GM13977 (cell line): ENCODE measurements around the gene PLEKHG3.

Source experiments
- DNase-seq: peaks from one replicate; pipeline ENCODE4 v3.0.0; 2012; ENCODE audit warnings: low spot score
- in situ Hi-C: fragments of 300-500 bp; cut with MboI; formaldehyde crosslinking; loops from one replicate; pipeline ENCODE4 v1.12.0; 2022; ENCODE audit warnings: low sequenced_read_pairs, low pct_unique_long_range_greater_than_20kb, mixed read lengths, inconsistent platforms; ENCODE audit not compliant: unreplicated experiment
- TF ChIP-seq, protein P1 (sequence below): IDR thresholded peaks from 2 replicates; pipeline ENCODE4 v1.5.1; 2012; ENCODE audit warnings: mild to moderate bottlenecking, control low read depth; ENCODE audit not compliant: insufficient read depth; ENCODE audit errors: extremely low read depth, missing control alignments

The PLEKHG3 gene

DNA sequence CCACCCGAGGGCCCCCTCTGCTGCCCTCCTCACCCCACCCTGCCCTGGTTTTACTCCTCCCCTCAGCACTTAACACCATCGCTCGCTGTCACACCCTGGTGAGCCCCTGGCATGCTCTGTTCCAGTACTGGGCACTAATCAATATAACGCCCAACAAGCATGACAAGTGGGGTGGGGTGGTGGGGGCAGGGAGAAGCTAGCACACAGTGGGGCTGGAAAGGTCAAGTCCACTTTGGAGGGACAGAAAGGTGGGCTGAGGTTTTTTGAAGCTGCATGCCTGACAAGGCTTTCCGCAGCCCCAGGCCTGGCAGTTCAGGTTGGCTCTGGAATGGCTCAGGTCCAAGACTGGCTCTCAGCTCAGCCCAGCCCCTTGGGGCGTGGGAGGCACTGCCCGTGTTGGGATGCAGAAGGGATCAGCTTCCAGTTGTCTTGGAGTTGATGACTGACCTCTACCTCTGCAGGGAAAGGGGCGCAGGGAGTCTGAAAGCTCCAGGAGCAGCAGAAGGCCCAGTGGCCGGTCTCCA lies 34.1 kb downstream of the PLEKHG3 start:
- no peak for DNase-seq
- TF ChIP-seq, protein P1, sequence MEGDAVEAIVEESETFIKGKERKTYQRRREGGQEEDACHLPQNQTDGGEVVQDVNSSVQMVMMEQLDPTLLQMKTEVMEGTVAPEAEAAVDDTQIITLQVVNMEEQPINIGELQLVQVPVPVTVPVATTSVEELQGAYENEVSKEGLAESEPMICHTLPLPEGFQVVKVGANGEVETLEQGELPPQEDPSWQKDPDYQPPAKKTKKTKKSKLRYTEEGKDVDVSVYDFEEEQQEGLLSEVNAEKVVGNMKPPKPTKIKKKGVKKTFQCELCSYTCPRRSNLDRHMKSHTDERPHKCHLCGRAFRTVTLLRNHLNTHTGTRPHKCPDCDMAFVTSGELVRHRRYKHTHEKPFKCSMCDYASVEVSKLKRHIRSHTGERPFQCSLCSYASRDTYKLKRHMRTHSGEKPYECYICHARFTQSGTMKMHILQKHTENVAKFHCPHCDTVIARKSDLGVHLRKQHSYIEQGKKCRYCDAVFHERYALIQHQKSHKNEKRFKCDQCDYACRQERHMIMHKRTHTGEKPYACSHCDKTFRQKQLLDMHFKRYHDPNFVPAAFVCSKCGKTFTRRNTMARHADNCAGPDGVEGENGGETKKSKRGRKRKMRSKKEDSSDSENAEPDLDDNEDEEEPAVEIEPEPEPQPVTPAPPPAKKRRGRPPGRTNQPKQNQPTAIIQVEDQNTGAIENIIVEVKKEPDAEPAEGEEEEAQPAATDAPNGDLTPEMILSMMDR: no peak
- in situ Hi-C loops: no loop called here

DNA sequence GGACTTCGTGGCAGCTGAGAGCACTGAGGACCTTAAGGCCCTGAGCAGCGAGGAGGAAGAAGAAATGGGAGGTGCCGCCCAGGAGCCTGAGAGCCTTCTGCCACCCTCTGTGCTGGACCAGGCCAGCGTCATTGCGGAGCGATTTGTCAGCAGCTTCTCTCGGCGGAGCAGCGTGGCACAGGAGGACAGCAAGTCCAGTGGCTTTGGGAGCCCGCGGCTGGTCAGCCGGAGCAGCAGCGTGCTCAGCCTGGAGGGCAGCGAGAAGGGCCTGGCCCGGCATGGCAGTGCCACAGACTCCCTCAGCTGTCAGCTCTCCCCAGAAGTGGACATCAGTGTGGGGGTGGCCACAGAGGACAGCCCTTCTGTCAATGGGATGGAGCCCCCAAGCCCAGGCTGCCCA lies 37.0 kb downstream of the PLEKHG3 start:
- TF ChIP-seq, protein P1: no peak
- no peak for DNase-seq
- in situ Hi-C loops: no loop called here

DNA sequence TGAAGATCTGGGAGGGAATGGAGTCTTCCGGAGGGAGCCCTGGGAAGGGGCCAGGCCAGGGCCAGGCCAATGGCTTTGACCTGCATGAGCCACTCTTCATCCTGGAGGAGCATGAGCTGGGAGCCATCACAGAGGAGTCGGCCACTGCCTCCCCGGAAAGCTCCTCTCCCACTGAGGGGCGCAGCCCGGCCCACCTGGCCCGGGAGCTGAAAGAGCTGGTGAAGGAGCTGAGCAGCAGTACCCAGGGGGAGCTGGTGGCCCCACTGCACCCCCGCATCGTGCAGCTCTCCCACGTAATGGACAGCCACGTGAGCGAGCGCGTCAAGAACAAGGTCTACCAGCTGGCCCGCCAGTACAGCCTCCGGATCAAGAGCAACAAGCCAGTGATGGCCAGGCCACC lies 37.7 kb downstream of the PLEKHG3 start:
- in situ Hi-C loops: no loop called here
- no peak for DNase-seq
- TF ChIP-seq, protein P1: no peak

DNA sequence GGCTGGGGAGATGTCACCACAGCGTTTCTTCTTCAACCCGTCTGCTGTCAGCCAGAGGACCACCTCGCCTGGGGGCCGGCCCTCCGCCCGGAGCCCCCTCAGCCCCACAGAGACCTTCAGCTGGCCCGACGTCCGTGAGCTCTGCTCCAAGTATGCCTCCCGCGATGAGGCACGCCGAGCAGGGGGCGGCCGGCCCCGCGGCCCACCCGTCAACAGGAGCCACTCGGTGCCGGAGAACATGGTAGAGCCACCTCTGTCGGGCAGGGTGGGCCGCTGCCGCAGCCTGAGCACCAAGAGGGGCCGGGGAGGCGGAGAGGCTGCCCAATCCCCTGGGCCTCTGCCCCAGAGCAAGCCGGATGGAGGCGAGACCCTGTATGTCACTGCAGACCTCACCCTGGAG lies 38.8 kb downstream of the PLEKHG3 start:
- TF ChIP-seq, protein P1: no peak
- in situ Hi-C loops: no loop called here
- no peak for DNase-seq

DNA sequence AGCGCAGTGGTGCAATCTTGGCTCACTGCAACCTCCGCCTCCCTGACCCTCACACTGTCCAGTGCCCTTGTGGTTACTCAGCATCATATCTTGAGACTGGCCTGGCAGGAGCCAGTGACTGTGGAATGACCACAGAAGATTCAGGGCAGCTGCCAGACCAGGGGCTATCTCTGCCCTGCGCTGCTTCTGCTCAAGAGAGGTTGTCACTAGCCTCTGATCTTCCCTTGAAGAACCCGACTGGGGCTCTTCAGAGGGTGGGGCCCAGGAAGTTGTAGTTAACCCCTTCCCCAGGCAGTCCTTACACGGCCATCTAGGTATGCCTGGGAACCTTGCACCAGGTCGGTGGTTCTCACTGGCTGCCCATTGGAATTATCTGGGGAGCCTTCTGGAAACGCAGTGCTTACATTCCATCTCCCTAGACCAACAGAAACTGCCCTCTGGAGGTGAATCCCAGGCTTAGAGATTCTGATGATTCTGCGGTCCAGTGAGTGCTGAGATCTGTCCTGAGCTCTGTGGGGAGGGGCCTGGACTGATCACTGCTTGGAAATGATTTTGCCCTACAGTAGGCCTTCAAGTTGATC lies 41.4 kb downstream of the PLEKHG3 start:
- no peak for DNase-seq

DNA sequence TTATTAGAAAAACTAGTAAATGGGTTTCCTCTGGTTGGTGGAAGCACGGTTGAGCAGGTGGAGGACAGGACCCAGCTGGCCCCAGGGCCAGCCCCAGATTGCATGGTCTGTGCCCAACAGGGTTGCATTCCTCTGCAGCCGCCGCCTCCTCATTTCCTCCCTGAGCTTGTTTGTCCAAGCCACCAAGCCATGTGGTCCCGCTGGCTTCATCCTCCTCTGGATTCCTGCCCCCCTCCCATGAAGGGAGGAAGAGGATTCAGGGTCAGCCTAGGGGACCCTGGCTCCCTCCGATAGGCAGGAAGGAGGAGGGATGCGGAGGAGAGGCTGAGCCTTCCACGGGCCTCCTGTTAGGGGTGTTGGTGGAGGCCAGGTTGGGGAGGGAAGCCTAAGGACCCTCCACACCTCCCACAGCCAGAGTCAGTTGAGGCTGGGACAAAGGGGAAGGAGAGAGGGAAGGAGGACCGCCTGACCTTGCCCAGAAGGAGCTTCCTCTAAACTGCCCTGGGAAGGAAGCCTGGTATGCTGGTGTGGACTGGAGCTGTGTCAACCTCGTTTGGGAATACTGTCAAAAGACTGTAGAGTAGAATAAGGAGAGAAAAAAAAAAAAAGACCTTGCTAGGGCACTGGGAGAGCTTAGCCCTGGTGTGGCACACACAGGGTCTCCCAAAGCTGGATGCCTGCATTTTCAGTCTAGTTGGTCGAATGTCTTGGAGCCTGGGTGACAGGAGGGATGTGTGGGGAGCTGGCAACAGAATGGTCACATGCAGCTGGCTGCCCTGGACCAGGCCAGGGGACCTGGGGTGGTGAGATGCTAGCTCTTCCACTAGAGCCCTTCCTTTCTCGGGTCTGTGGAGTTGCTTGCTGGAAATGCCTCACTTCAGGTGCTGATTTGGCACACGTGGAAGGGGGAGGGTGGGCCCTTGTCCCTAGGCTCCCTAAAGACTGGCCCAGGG lies 42.4 kb downstream of the PLEKHG3 start:
- in situ Hi-C loops: no loop called here
- TF ChIP-seq, protein P1: no peak
- no peak for DNase-seq

More for the DNA sequence above, 41.4 kb downstream of the PLEKHG3 start:
- in situ Hi-C loops: no loop called here
- TF ChIP-seq, protein P1: no peak
